Kidney capillary endothelial cell (primary cell): ENCODE results near the gene CASP12.

Source experiments
- DNase-seq: peaks from one replicate; pipeline ENCODE4 v3.0.0-alpha.2; 2018; ENCODE audit warnings: low spot score

The CASP12 gene

DNA sequence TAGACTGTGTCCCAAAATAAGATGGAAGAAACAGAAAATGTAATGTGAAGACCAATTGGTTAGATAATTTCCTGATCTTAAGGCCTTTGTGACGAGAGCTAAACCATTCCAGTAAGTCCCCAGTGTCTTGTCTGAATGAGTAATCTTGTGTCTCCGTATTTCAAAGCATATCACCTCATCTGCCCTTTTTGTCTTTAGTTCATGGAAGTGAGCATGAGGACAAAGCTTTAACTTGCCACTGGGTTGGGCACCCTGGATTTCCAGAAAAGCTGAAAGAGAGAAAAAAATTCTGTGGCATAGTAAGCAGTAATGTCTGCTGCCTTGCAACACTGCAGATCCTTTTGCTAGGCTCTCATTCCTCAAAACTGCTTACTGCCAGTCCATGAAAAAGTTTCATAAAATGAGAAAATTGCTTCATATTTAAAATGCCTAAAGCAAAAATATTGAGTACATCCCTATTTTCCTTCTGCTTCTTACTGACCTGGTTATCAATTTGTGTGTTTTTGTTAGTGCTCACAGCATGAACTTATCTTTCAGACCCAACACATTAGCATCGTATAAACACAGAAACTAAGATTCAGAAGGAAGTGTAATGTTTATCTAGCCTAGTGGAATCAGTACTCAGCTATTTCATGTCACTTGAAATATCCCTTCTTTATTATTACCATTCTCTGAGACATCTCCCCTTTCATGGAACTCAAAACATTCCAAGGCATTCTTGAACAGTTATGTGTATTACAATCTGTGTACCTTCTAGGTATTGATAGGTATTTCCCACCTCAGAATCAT is 5.3 kb downstream of the CASP12 start:
- DNase-seq: no peak

DNA sequence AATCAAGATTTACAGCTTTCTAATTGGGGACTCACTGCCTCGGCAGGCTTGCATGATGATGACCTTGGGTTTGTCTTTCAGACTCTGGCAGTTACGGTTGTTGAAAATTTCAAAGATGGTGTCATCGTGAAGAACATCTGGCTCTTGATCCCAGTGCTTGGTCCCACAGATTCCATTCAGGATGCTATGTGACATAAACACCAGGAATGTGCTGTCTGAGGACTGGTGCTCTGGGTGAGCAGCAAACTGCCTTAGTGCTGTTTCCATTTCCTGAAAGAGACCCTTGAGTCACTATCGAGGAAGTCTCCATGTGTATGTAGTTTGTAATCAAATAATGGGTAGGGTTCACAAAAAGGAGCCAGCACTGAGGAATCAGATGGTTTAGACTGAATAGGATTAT is 7.1 kb downstream of the CASP12 start:
- DNase-seq: peak; percentile 82

DNA sequence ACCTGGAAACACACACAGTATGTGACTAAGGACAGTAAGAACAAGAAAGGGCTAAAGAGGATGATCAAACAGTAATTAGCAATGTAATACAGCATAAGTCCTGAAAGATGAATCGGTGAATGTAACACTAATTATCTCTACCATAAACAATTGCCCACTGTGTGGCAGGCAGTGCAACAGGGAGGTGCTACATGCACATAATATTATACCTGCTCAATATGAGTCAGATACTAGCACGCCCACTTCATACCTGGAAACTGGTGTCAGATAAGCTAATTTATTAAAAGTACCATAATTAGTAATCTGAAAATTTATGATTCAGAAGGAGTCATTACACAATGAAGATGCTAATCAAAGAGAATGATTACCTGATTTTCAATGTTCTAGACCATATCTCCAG is 14.9 kb downstream of the CASP12 start:
- no peak for DNase-seq

DNA sequence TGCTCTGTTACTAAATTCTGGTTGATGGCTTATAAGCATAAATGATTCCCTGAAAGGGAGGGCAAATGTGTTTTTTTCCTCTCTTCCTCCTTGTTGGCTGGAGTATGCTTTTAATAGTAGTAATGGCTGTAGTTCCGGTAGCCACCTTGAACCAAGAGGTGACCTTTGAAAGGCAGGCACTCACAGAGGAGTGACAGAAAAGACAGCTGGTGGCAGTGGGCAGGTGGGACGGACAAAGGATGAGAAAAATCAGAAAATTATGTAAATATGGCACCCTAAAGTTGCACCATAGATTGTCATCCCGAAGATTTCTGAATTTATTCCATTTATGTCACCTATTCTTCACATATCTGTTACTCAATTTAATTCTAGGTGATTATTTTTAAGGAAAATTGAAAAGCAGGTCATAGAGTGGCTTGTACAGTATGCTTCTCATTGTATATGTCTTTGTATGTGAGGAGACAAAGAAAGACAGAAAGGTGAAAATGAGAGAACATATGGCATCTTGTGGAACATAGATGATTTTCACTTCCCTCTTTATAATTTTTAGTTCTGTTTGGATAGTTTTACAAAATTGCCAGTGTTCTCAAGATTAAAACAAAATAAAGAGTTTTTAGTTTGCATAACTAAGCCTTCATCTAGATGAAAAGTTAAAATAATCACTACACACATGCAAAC is 17.0 kb downstream of the CASP12 start:
- no peak for DNase-seq

DNA sequence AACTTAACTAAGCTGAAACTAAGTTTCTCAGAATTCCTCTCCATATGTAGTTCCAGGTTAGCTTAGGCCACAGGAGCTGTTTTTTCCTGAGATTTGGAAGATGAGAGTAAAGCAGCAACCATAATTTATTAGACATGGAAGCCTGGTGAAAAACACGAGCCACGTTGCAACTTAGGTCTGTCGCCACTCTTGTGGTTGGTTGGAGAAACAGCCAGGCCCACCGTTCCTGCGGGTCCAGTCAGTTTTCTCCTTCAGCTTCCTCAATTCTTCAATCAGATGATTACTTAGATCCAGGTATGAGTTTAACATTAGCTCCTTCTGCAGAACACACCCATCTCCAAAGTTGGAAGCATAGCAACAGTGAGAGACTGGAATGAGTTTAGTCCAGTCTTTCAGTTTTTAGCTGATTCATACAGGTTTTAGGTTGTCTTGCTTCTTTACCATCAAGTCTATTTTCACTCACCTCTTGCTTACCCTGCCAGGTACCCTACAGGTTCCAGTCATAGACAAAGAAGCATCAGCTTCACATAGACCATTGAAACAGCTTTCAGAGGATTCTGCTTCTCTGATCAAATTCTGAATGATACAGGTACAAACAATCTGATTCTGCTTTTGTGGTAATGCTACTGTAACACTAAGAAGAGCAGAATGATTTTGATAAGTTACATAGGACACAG is 18.6 kb downstream of the CASP12 start:
- no peak for DNase-seq

DNA sequence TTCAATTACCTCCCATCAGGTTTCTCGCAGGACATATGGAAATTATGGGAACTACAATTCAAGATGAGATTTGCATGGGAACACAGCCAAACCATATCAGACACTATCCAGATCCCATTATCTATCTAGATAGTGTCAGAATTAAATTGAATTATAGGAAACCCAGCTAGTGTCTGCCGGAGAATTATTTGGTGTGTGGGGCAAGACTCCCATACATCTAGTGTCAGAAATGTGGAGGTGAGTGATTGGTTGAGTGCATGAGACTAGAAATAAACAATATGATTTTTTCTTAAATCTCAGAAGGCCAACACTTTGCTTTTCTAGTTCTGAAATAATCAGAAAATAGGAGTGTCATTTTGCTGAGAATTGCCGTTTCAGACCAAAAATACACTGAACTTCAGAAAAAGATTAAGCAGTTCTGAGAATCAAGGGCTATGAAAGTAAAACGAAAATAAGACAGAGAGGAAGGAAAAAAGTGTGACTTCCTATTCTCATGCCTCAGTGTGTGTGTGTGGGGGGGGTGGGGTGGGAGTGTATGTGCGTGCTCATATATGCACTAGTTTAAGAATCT is 21.3 kb downstream of the CASP12 start:
- DNase-seq: no peak

DNA sequence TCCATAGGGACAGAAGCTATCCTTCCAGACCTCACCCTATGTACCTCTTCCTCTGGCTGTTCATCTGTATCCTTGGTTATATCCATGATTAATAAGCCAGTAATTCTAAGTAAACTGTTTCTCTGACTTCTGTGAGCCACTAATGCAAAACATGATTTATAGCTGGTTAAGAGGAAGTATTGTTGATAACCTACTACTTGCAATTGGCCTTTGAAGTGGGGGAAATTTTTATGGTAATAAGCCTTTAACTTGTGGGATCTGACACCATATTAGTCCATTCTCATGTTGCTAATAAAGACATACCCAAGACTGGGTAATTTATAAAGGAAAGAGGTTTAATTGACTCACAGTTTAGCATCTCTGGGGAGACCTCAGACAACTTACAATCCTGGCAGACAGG is 21.9 kb downstream of the CASP12 start:
- DNase-seq: no peak

DNA sequence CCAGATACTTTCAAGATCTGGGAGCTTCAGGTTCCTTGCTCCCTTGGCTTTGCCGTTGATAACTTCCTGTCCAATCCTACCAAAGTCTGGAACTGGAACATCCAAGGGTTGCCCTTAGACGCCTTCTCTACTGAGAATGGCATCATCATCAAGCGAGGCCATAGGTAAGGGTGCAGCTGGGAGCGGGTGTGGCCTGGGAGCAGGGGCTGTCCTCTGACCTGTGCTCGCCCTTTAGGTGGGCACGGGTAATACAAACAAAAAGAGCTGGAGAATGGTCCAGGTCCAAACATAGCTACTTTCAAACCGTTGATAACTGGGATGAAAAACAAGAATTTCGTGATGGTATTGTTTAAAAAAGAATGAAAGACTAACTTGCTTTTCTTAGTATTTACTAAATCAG is 25.0 kb downstream of the CASP12 start:
- no peak for DNase-seq

DNA sequence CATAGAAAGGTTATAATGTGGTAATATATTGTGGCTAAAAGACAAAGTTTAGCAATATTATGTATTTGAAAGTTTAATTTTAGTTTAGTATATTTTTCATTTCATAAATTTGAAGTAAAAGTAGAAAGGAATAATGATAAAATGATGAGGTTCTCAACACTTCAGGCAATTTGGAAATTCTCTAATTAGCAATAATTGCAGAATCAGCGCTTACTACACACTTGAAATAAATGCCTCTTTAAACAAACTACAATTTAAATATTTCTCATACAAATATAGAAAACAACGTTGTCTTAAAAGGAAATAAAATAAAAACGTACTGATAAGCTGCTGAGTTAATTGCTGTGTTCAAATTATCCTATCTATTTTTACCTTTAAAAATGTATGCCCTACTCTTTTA is 25.9 kb downstream of the CASP12 start:
- no peak for DNase-seq

DNA sequence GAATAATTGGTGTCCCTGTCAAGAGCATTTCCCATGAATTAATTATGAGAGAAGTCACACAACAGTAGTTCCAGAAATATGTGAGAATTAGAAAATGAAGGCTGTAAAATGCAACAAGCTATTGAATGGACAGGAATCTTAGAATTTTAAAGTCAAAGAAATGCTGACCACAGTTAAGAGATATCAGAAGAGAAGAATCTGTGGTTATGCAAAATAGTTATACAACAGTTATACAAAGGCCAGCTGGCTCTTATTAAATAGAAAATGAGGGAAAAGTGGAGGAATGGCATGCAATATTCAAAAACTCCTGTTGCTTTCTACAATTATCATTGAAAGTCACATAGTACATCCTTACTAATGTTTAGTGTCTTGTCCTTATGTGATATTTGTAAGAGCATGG is 27.4 kb downstream of the CASP12 start:
- DNase-seq: no peak

DNA sequence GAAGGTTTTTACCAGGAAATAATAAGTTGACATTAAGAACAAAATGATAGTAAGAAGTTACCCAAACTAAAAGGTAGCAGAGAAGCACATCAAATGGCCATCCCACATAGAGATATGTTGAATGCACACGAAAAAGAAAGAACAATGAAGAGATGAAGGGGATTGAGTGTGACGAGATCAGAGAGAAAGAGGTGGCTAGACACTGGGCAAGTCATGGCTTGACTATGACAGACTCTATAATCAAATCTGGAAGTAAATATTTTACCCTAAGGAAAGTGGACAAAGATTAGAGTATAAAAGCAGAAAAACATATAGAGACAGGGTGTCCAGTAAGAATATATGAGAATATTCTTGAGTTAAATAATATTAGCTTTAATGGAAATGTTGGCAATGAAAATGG is 31.4 kb downstream of the CASP12 start:
- DNase-seq: no peak

DNA sequence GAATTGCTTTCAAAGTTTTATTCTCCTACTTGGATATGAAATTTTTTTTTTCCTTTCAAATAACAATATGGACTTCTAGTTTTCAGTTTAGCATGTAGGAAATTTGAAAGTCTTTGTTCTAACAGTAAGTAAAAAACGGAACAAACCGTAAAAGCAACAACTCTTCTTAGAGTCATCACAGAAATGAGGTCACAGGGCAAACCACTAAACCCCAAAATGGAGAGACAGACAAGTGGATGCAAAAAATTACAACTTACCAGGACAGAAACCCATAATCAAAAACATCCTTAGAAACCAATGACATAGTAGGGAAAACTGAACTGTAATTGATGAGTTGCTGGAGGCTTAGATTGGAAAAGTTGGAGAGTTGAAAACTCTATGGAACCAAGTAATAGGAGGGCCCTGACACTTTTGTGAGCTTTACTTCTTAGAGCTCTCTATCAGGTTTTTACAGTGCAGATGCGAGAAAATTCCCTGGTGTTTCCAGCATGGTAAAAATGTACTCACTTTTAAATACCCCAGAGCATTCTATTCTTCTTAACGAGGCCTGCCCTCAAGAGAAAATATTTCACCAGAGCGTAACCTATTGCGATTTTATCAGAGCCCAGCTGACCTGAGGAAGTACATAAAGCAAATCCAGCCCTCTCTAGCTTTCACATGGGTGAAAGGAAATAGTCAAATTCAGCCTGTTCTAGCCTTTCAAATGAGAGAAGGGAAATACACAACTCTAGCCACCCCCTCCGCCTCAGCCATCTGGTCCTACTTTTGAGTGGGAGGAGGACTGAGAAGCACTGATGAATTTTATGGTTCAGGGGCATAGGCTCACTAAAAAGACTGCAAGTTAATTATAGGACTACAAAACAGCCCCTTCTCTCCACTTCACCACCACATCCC is 39.1 kb downstream of the CASP12 start:
- DNase-seq: no peak

DNA sequence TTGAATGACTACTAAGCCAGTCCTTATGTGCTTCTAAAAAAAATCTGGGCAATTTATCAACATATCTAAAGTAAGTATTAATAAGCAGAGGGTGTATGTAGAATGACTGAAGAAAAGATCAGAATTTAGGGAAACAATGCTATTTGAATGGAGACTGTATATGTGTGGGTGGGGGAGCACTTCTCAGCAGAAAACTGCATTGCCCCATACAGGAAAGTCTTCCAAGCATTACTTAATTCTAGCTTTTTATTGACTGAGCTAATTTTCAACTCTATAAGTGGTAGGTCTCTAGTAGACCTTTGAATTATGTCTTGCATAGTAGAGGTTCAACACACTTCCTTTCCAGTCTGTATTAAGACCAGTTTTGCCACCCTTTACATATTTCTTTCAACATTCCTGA is 41.7 kb downstream of the CASP12 start:
- no peak for DNase-seq

DNA sequence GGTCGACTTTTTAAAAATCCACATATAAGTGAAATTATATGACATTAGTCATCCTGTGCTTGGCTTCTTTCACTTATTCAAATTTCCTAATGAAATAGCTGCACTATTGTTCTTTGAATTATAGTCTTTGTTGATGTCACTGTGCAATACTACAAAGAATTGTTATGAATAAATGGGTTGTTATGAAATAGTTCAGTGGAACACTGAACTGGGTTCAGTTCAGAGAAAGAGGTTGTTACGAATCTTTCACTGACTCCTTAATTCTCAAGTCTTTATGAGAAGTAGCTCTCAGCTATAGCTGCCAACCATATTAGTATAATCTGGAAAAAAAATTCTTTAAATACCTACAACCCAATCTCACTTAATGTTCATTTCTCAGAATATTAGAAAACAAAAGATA is 42.3 kb downstream of the CASP12 start:
- no peak for DNase-seq

DNA sequence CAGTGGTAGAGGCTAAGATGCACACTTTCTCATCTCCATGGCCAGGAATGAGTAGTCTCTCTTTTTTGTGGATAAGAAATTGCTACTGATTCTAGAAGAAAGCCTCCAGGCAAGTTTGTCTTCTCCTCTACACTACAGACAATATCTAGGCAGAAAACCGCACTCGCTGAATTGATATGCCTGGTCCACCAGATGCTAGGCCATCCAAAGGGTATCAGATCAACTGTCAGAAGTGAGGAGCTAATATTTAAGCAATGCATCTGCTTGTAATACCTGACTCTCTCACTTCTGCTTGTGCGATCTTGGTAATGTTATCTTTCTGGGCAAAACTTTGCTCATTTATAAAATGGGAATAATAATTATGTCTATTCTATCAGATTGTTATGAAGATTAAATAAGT is 45.0 kb downstream of the CASP12 start:
- no peak for DNase-seq

DNA sequence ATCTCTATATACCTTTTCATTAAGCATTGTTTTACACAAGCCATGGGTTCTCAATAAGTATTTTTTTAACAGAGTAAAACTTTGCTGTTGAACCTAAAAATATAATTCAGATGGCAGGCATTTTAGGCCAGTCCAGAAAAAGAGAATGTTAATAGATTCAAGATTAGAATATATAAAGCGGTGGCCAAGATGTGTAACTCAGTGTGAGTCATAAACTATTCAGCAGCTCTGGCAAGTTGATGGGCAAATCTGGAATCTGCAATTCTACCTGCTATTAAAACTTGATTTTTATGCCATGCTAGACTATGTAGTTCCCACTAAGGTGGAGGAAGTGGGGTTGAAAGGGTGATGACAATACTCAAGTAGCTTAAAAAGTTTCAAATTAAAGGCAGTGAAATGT is 45.4 kb downstream of the CASP12 start:
- no peak for DNase-seq

DNA sequence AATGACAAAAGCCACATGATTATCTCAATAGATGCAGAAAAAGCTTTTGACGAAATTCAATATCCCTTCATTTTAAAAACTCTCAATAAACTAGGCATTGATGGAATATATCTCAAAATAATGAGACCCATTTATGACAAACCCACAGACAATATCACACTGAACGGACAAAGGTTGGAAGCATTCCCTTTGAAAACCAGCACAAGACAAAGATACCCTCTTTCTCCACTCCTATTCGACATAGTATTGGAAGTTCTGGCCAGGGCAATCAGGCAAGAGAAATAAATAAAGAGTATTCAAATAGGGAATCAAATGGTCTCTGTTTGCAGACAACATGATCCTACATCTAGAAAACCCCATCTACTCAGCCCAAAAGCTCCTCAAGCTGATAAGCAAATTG is 52.0 kb downstream of the CASP12 start:
- no peak for DNase-seq

DNA sequence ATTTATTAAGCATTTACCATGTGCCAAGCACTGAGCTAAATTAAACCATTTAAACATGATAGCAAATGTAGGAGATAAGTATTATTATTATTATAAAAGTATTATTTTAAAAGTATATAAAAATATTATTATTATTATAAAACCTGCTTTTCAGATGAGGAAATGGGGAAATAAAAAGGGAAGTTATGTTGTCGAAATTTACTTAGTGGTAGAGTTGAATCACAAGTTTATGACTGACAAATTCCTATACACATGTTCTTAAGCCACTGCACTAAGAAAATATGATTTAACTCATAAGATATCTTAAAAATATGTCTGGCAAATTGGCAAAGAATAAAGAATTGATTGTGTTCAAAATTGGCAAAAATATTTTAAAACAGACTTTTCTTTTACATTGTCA is 53.8 kb downstream of the CASP12 start:
- no peak for DNase-seq

DNA sequence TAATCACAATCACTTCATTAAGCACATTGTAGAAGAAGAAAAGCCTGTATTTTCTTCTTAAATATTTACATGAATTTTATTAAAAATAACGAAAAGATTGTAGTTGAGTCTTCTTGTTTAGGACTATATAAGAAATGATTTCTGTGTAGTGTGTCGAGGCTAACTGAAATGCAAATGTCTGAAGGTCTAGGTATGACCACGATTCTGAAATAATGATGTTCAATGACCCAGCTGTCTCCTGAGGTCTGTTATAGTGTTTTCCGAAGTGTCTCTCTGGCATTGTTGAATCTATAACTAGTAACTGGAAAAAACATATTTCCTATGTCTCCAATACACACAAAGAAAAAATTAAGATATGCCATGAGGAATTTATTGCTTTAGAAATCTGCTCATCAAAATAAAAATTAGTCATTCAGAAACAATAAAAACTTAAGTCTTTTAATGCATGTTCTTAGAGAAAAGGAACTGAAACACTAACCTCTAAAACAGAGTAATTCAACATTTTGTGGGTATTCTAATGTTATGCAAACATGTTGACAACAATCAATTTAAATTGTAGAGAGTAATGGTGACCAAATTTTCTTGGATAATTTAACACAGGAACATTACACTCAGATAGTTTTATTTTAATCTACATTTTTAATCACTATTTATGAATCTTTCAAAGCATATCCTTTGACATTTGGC is 55.0 kb downstream of the CASP12 start:
- DNase-seq: no peak

DNA sequence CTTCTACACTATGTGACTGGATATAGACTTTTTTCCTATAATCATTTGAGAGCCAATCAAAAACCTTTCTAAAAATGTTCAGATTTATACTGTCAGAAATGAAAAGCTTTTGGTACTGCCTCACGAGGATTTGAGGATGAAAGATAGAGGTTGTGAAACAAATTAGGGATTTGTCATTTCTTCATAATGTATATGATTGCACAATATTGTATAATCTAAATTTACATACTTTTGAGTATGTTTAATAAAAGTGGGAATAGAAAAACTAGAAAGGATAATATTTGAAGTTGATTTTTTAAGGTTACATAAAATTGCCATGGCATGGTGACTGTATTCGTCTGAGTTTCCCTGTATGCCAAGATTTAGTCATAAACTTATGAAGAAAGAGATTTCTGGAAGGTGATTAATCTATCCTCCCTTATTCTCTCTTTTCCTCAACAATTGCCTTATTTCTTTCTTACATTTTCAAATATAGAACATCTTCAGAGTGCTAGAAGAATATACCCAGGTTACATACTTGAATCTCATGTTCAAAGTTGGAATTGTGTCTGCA is 56.2 kb downstream of the CASP12 start:
- no peak for DNase-seq

DNA sequence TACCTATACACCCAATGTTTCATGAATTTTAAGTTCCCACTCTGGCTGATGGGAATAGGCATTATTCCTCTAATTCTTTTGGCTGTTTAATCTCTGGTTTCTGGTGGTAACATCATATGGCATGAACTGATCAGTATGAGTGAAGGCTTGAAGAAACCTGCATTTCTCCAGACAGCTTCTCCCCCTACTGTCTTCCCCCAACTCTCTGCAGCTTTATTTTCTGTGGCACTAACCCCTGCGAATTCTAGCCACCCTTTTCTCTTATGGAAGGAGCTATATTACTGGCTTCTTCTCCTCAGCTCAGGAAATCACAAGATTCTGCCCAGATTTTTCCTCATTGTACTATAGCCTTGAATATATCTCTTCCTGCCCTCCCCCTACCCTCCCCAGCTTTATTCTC is 57.1 kb downstream of the CASP12 start:
- no peak for DNase-seq
